Endothelial cell of umbilical vein (primary cell): ENCODE results near the gene PYGO2. TPM values are rescaled to one million over a fixed set of nuclear protein-coding genes. Genes with fewer than 3 reads are reported as not detected.
A peak's percentile ranks its signal among the peaks of the same experiment; 100 is the strongest.

Experiments
- BruUV-seq: library from RNA; stranded (reverse); fragments of 400-500 nt; replicated peaks from 2 replicates; lab custom pipeline; 2021; lab: Mats Ljungman, UMichigan
- CTCF ChIA-PET: fragments of 300-600, 350-600 bp; sonication (Branson Sonifier 250); formaldehyde crosslinking; loops from one replicate; lab custom pipeline; 2021; ENCODE audit warnings: antibody characterized with exemption, inconsistent platforms; lab: Charles Lee
- POLR2A ChIA-PET: fragments of 300-600, 350-600 bp; sonication (Branson Sonifier 250); formaldehyde crosslinking; loops from one replicate; lab custom pipeline; 2021; ENCODE audit warnings: antibody characterized with exemption, inconsistent platforms; lab: Charles Lee
- DNase-seq: peaks from one replicate; pipeline ENCODE4 v3.0.0-alpha.2; 2011; ENCODE audit warnings: low read depth, low spot score
- FAIRE-seq: peaks from 2 replicates; lab custom pipeline; 2011; peaks lifted over from hg19 to GRCh38; lab: Jason Lieb, UNC
- H2AFZ ChIP-seq: 2 replicates; pipeline ENCODE4 v1.6.0; 2012; ENCODE audit warnings: low read depth, low read length, control low read depth, inconsistent platforms
- H3K27ac ChIP-seq: 2 replicates; pipeline ENCODE4 v1.5.1; 2011; ENCODE audit warnings: low read depth, mild to moderate bottlenecking, control low read depth, low read length, moderate library complexity; ENCODE audit not compliant: insufficient read depth
- H3K27me3 ChIP-seq, 2 experiments: 2 replicates each; pipeline versions ENCODE4 v1.6.0 to v1.6.1; 2011; ENCODE audit warnings: low read length in 2 of 2, mixed read lengths in 1 of 2; ENCODE audit not compliant: control insufficient read depth in 2 of 2, insufficient read depth in 2 of 2
- H3K36me3 ChIP-seq, 2 experiments: 2 replicates in 1 of 2; 3 replicates in 1 of 2; pipeline ENCODE4 v1.5.1; 2011; ENCODE audit warnings: low read length in 2 of 2, mild to moderate bottlenecking in 1 of 2, moderate library complexity in 1 of 2; ENCODE audit not compliant: control insufficient read depth in 2 of 2, insufficient read depth in 2 of 2; ENCODE audit errors: extremely low read depth in 1 of 2
- H3K4me1 ChIP-seq: 3 replicates; pipeline ENCODE4 v1.5.1; 2011; ENCODE audit warnings: mild to moderate bottlenecking, low read length; ENCODE audit not compliant: control insufficient read depth, insufficient read depth; ENCODE audit errors: extremely low read depth
- H3K4me2 ChIP-seq: 2 replicates; pipeline ENCODE4 v1.6.1; 2011; ENCODE audit warnings: low read length, control low read depth, mixed read lengths; ENCODE audit not compliant: insufficient read depth
- H3K4me3 ChIP-seq, 3 experiments: fragments of 200-600 bp in 1 of 3; sonication (generic), shearing (Covaris generic) in 1 of 3; replicated peaks in 1 of 3; 2 replicates each; pipeline ENCODE4 v1.5.1; 2011 to 2016; ENCODE audit warnings: control low read depth in 3 of 3, low read length in 3 of 3, mild to moderate bottlenecking in 2 of 3, inconsistent platforms in 1 of 3, low read depth in 1 of 3, moderate library complexity in 1 of 3; ENCODE audit not compliant: insufficient read depth in 1 of 3
- H3K79me2 ChIP-seq: 2 replicates; pipeline ENCODE4 v1.6.0; 2012; ENCODE audit warnings: low read length, inconsistent platforms; ENCODE audit not compliant: control insufficient read depth, insufficient read depth
- H3K9ac ChIP-seq: replicated peaks from 2 replicates; pipeline ENCODE3; 2011; ENCODE audit warnings: low read length, control low read depth; ENCODE audit not compliant: insufficient read depth; ENCODE audit errors: extremely low read depth
- H3K9me1 ChIP-seq: replicated peaks from 3 replicates; pipeline ENCODE4 v1.6.0; 2011; ENCODE audit warnings: mild to moderate bottlenecking, low read length; ENCODE audit not compliant: control insufficient read depth, insufficient read depth; ENCODE audit errors: extremely low read depth
- H3K9me3 ChIP-seq: replicated peaks from 2 replicates; pipeline ENCODE4 v1.5.1; 2012; ENCODE audit warnings: low read length, inconsistent platforms; ENCODE audit not compliant: control insufficient read depth, insufficient read depth
- H4K20me1 ChIP-seq: replicated peaks from 2 replicates; pipeline ENCODE3; 2011; ENCODE audit warnings: mild to moderate bottlenecking, low read length; ENCODE audit not compliant: control insufficient read depth, insufficient read depth; ENCODE audit errors: extremely low read depth
- CTCF ChIP-seq, 2 donors: IDR thresholded peaks; 1 replicate in 1 of 2; 2 replicates in 1 of 2; pipeline ENCODE4 v1.5.1; 2011; ENCODE audit warnings: low read length in 2 of 2, mild to moderate bottlenecking in 2 of 2, moderate library complexity in 2 of 2, control low read depth in 1 of 2, inconsistent platforms in 1 of 2, low read depth in 1 of 2; ENCODE audit not compliant: insufficient read depth in 1 of 2; ENCODE audit errors: extremely low read depth in 1 of 2
- FOS ChIP-seq: IDR thresholded peaks from 2 replicates; pipeline ENCODE4 v1.6.1; 2011; ENCODE audit warnings: mild to moderate bottlenecking, low read length, moderate library complexity, borderline replicate concordance; ENCODE audit not compliant: insufficient read depth
- GATA2 ChIP-seq: IDR thresholded peaks from 2 replicates; pipeline ENCODE4 v1.7.0; 2011; ENCODE audit warnings: low read depth, mild to moderate bottlenecking, moderate library complexity, mixed read lengths, low read length; ENCODE audit not compliant: insufficient read length, insufficient read depth
- MAX ChIP-seq: IDR thresholded peaks from 2 replicates; pipeline ENCODE4 v1.6.1; 2011; ENCODE audit not compliant: insufficient read depth, insufficient read length
- MYC ChIP-seq: IDR thresholded peaks from one replicate; pipeline ENCODE4 v1.6.1; 2011; ENCODE audit warnings: mild to moderate bottlenecking, low read depth, low read length
- POLR2A ChIP-seq: IDR thresholded peaks from 2 replicates; pipeline ENCODE4 v1.6.1; 2012; ENCODE audit warnings: low read depth, mild to moderate bottlenecking, control low read depth, low read length
- POLR2AphosphoS5 ChIP-seq: IDR thresholded peaks from 2 replicates; pipeline ENCODE4 v1.6.1; 2012; ENCODE audit warnings: low read depth, mild to moderate bottlenecking, control low read depth, low read length, moderate library complexity; ENCODE audit not compliant: insufficient read depth
- dilution Hi-C: fragments of 300-500 bp; cut with MboI; formaldehyde crosslinking; loops from one replicate; pipeline ENCODE4 v1.15.0; 2019; ENCODE audit warnings: low sequenced_read_pairs; ENCODE audit not compliant: extremely low pct_ligation_motif_present
- intact Hi-C: fragments of 100-400 bp; cut with micrococcal nuclease; formaldehyde crosslinking; loops from one replicate; pipeline ENCODE4 v1.10.0; 2022
- polyA plus RNA-seq, 4 experiments: library from polyadenylated mRNA; depleted of rRNA in 3 of 4; stranded (reverse) in 3 of 4; unstranded in 1 of 4; fragments of >200 nt; gene quantifications; 2 replicates each; pipeline versions ENCODE4 v1.2.1 to v1.2.3, GENCODE V29; 2011 to 2012; ENCODE audit warnings: missing spikeins in 1 of 4
- total RNA-seq: library from RNA; stranded (reverse); gene quantifications from 2 replicates; pipeline ENCODE4 v1.2.3, GENCODE V29; 2021

The PYGO2 gene
- total and polyA plus RNA-seq, 2 donors (not counting 3 experiments of a cell fraction or from before 2014, with no cell fraction given), result 19.3 to 21.5 TPM

- no peaks in the 10 kb centered on the region for H3K4me1 ChIP-seq
- dilution Hi-C loops (no loop called here), intact Hi-C loops (no loop called here)
- no peak overlapping the region for H3K27ac ChIP-seq
- H3K4me2 ChIP-seq, result no peak overlapping the region
- TSS peak; percentile 71 for BruUV-seq
- no peak overlapping the region for H3K9ac ChIP-seq
- no peaks in the 10 kb centered on the region for H3K9me1 ChIP-seq
- H3K36me3 ChIP-seq, result peaks cover 0 to 25% of the 10 kb centered on the region in 2 experiments
- DNase-seq (peak; percentile 29), FAIRE-seq (peak; percentile 90)
- no peaks in the 10 kb centered on the region for H3K27me3 ChIP-seq
- ChIA-PET CTCF (interaction anchor here (0.6 to 3.4 kb wide), 26 partner anchors 9 to 459 kb away, joined by 3 to 19 read pairs (median 4); partner anchors contain the start of gene CKS1B), POLR2A (interaction anchor here (1.1 to 1.4 kb wide), 2 partner anchors 29 to 384 kb away, joined by 3 read pairs; no protein-coding TSS in a partner anchor)
- no peak for TF ChIP-seq MYC
- peak; percentile 69 to 85 for TF ChIP-seq CTCF (IDR thresholded peaks at IDR 0.05; ENCODE audit: extremely low read depth in 1 of 2, insufficient read depth in 1 of 2, low read depth in 1 of 2, low read length in 2 of 2)
- no peaks in the 10 kb centered on the region for H3K9me3 ChIP-seq
- H2AFZ ChIP-seq, result no peak overlapping the region
- H4K20me1 ChIP-seq, result no peaks in the 10 kb centered on the region
- no peak overlapping the region for H3K4me3 ChIP-seq
- H3K79me2 ChIP-seq, result no peaks in the 10 kb centered on the region
Measured at GRCh38 chr1:154943649-154944400, 17.8 kb downstream of the PYGO2 start.

DNA sequence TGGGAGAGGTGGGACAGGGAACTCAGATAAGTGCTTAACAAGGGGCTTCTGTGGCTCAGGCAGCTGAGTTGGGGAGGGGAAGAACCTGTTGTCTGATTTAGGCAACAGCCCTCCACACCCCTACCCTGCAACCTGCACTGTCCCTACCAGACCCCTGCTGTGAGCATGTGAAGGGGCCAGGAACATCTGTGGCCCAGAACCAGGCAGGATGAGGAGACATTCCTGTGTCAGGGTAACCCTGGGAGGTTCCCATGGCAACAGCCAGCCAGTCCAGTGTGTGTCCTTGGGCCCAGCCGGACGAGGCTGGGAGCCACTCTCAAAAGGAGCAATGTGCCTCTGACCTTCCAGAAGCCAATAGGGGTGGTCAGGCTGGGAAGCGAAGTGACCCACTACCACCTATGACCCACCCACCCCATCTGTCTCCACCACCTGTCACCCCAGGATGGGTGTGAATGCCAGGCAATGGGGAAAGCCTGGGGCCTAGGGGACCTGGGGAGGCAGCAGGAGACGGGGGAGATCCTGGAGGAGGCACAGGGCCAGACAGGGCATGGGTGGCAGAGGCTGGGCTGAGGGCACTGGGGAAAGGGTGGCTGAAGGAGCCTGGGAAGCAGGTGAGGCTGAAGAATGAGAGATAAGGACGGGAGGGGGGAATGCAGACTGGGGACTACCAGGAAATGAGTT, 20.1 kb downstream of the PYGO2 start:
- DNase-seq (no peak), FAIRE-seq (no peak)
- Histone ChIP-seq H3K4me2 (no peak overlapping the region), H3K9ac (no peak overlapping the region), H3K79me2 (no peaks in the 10 kb centered on the region), H3K36me3 (peaks cover 0 to 12% of the 10 kb centered on the region in 2 experiments), H3K9me3 (no peaks in the 10 kb centered on the region), H3K27me3 (no peaks in the 10 kb centered on the region), H3K27ac (no peak overlapping the region), H2AFZ (no peak overlapping the region), H3K4me1 (peaks cover 8% of the 10 kb centered on the region), H4K20me1 (no peaks in the 10 kb centered on the region), H3K9me1 (no peaks in the 10 kb centered on the region), H3K4me3 (no peak overlapping the region)
- dilution Hi-C loops, result no loop called here
- ChIA-PET POLR2A (no interaction called here), CTCF (interaction anchor here (1.5 kb wide), 1 partner anchor 76 kb away, joined by 8 read pairs; no protein-coding TSS in a partner anchor)
- intact Hi-C loops, result no loop called here
- BruUV-seq, result no TSS peak
- TF ChIP-seq CTCF (IDR thresholded peaks at IDR 0.05; ENCODE audit: extremely low read depth in 1 of 2, insufficient read depth in 1 of 2, low read depth in 1 of 2, low read length in 2 of 2), result no peak
- TF ChIP-seq POLR2AphosphoS5, result no peak
- no peak for TF ChIP-seq MAX
- no peak for TF ChIP-seq POLR2A
- TF ChIP-seq FOS, result no peak
- TF ChIP-seq GATA2, result no peak
